ENCODE data around the gene ITIH2. TPM values are rescaled to one million over a fixed set of nuclear protein-coding genes. Genes with fewer than 3 reads are reported as not detected.
"Not testable (repeated sequence)": the region's sequence is repeated elsewhere in the genome, so short reads cannot be mapped to it uniquely, and the experiment has no call there.

Gene ITIH2
- total RNA-seq, 1 donor from 2014 or later = 4.6 TPM

GRCh38 chr10:7707102-7707501 lies 4.0 kb downstream of the ITIH2 start:
- no peaks in the 10 kb centered on the region for H3K36me3 Mint-ChIP-seq (ENCODE audit: insufficient read depth)
- H3K27me3 Mint-ChIP-seq = no peaks in the 10 kb centered on the region
- H3K4me3 Mint-ChIP-seq (ENCODE audit: low read depth) = no peak overlapping the region
- H3K27ac Mint-ChIP-seq = no peak overlapping the region
- H3K9me3 Mint-ChIP-seq (ENCODE audit: low read depth) = peaks cover 4% of the 10 kb centered on the region
- H3K4me1 Mint-ChIP-seq (ENCODE audit: low read depth) = peaks cover 42% of the 10 kb centered on the region
- no peak for TF ChIP-seq CTCF (IDR thresholded peaks at IDR 0.05; ENCODE audit: unreplicated experiment)
- no peak for DNase-seq (ENCODE audit: low spot score, unreplicated experiment)

- Mint-ChIP-seq H3K27ac (no peak overlapping the region), H3K27me3 (no peaks in the 10 kb centered on the region), H3K36me3 (ENCODE audit: insufficient read depth) (no peaks in the 10 kb centered on the region), H3K9me3 (ENCODE audit: low read depth) (peaks cover 4% of the 10 kb centered on the region), H3K4me1 (ENCODE audit: low read depth) (peaks cover 34% of the 10 kb centered on the region), H3K4me3 (ENCODE audit: low read depth) (no peak overlapping the region)
- no peak for DNase-seq (ENCODE audit: low spot score, unreplicated experiment)
- no peak for TF ChIP-seq CTCF (IDR thresholded peaks at IDR 0.05; ENCODE audit: unreplicated experiment)
Measured at GRCh38 chr10:7707858-7708622, 4.9 kb downstream of the ITIH2 start.

GRCh38 chr10:7708832-7709231 lies 5.7 kb downstream of the ITIH2 start:
- no peak overlapping the region for H3K4me3 Mint-ChIP-seq (ENCODE audit: low read depth)
- H3K9me3 Mint-ChIP-seq (ENCODE audit: low read depth) = peaks cover 4% of the 10 kb centered on the region
- no peak for DNase-seq (ENCODE audit: low spot score, unreplicated experiment)
- peaks cover 26% of the 10 kb centered on the region for H3K4me1 Mint-ChIP-seq (ENCODE audit: low read depth)
- H3K36me3 Mint-ChIP-seq (ENCODE audit: insufficient read depth) = no peaks in the 10 kb centered on the region
- no peak overlapping the region for H3K27ac Mint-ChIP-seq
- no peak for TF ChIP-seq CTCF (IDR thresholded peaks at IDR 0.05; ENCODE audit: unreplicated experiment)
- H3K27me3 Mint-ChIP-seq = no peaks in the 10 kb centered on the region

- H3K4me1 Mint-ChIP-seq (ENCODE audit: low read depth) = peaks cover 20% of the 10 kb centered on the region
- no peak for DNase-seq (ENCODE audit: low spot score, unreplicated experiment)
- no peak overlapping the region for H3K27ac Mint-ChIP-seq
- peaks cover 4% of the 10 kb centered on the region for H3K9me3 Mint-ChIP-seq (ENCODE audit: low read depth)
- H3K4me3 Mint-ChIP-seq (ENCODE audit: low read depth) = no peak overlapping the region
- TF ChIP-seq CTCF (IDR thresholded peaks at IDR 0.05; ENCODE audit: unreplicated experiment) = no peak
- peaks cover 1% of the 10 kb centered on the region for H3K36me3 Mint-ChIP-seq (ENCODE audit: insufficient read depth)
- no peaks in the 10 kb centered on the region for H3K27me3 Mint-ChIP-seq
Measured at GRCh38 chr10:7710446-7710845, 7.3 kb downstream of the ITIH2 start.

GRCh38 chr10:7711075-7711474 lies 8.0 kb downstream of the ITIH2 start:
- H3K4me3 Mint-ChIP-seq (ENCODE audit: low read depth); H3K27me3 Mint-ChIP-seq; DNase-seq (ENCODE audit: low spot score, unreplicated experiment); H3K9me3 Mint-ChIP-seq (ENCODE audit: low read depth); H3K36me3 Mint-ChIP-seq (ENCODE audit: insufficient read depth); H3K27ac Mint-ChIP-seq: not testable (repeated sequence)
- peaks cover 17% of the 10 kb centered on the region for H3K4me1 Mint-ChIP-seq (ENCODE audit: low read depth)

GRCh38 chr10:7715515-7715914 lies 12.4 kb downstream of the ITIH2 start:
- Mint-ChIP-seq H3K9me3 (ENCODE audit: low read depth) (peaks cover 4% of the 10 kb centered on the region), H3K27me3 (peaks cover 3% of the 10 kb centered on the region), H3K4me3 (ENCODE audit: low read depth) (no peak overlapping the region), H3K36me3 (ENCODE audit: insufficient read depth) (peaks cover 1% of the 10 kb centered on the region), H3K27ac (no peak overlapping the region), H3K4me1 (ENCODE audit: low read depth) (no peaks in the 10 kb centered on the region)
- TF ChIP-seq CTCF (IDR thresholded peaks at IDR 0.05; ENCODE audit: unreplicated experiment) = no peak
- DNase-seq (ENCODE audit: low spot score, unreplicated experiment) = no peak
